HepG2 (cell line): Measurements from ENCODE around the gene CDC14B. TPM values are rescaled to one million over a fixed set of nuclear protein-coding genes. Genes with fewer than 3 reads are reported as not detected.

Experiments used
- ATAC-seq: fragments of 200-7000 bp; cut with Tn5 transposase; 3 replicates; pipeline ENCODE4 v1.9.1; 2020; ENCODE audit warnings: mild to moderate bottlenecking, moderate library complexity
- BruUV-seq: library from RNA; stranded (reverse); fragments of 400-500 nt; replicated peaks from 2 replicates; lab custom pipeline; 2021; lab: Mats Ljungman, UMichigan
- CTCF ChIA-PET: fragments of 300-600 bp; formaldehyde crosslinking; extraction: SDS; loops from one replicate; lab custom pipeline; 2021; ENCODE audit warnings: low total read pairs, inconsistent platforms, low intra/inter-chr PET ratio; lab: Yijun Ruan, JAX
- POLR2A ChIA-PET: fragments of 350-600 bp; sonication (Branson Sonifier 250); formaldehyde crosslinking; loops from one replicate; lab custom pipeline; 2020; ENCODE audit warnings: antibody characterized with exemption, inconsistent platforms; lab: Yijun Ruan, JAX
- DNase-seq: peaks from one replicate; pipeline ENCODE4 v3.0.0-alpha.2; 2015; ENCODE audit warnings: low spot score
- FAIRE-seq: peaks from 3 replicates; lab custom pipeline; 2011; peaks lifted over from hg19 to GRCh38; lab: Jason Lieb, UNC
- H2AFZ ChIP-seq: one replicate; pipeline ENCODE4 v1.6.1; 2011; ENCODE audit warnings: low read length, inconsistent platforms
- H3K27ac ChIP-seq: fragments of 300-600 bp; 3 replicates; pipeline ENCODE4 v1.8.0; 2011; ENCODE audit warnings: mixed run types, mild to moderate bottlenecking, mixed read lengths, low read length, inconsistent platforms; ENCODE audit not compliant: insufficient read depth; ENCODE audit errors: extremely low read length
- H3K27me3 ChIP-seq, 2 experiments: fragments of 200-600 bp in 1 of 2; 2 replicates in 1 of 2; 3 replicates in 1 of 2; pipeline versions ENCODE4 v1.6.0 to v1.8.0; 2011; ENCODE audit warnings: low read length in 2 of 2, mild to moderate bottlenecking in 2 of 2, moderate library complexity in 2 of 2, inconsistent platforms in 1 of 2; ENCODE audit not compliant: insufficient read depth in 2 of 2, control insufficient read depth in 1 of 2
- H3K36me3 ChIP-seq, 2 experiments: fragments of 200-600 bp in 1 of 2; replicated peaks in 1 of 2; 2 replicates in 1 of 2; 3 replicates in 1 of 2; pipeline versions ENCODE4 v1.5.1 to v1.8.0; 2011; ENCODE audit warnings: low read length in 2 of 2, inconsistent platforms in 1 of 2; ENCODE audit not compliant: insufficient read depth in 2 of 2, control insufficient read depth in 1 of 2
- H3K4me1 ChIP-seq: 2 replicates; pipeline ENCODE4 v1.5.1; 2012; ENCODE audit warnings: low read length, inconsistent platforms; ENCODE audit not compliant: insufficient read depth
- H3K4me2 ChIP-seq: 2 replicates; pipeline ENCODE4 v1.6.0; 2011; ENCODE audit warnings: low read depth, low read length, inconsistent platforms
- H3K4me3 ChIP-seq, 3 experiments: fragments of 200-600 bp in 1 of 3; sonication (generic), shearing (Covaris generic) in 1 of 3; replicated peaks in 1 of 3; 2 replicates each; pipeline ENCODE4 v1.5.1; 2011 to 2016; ENCODE audit warnings: low read length in 3 of 3, inconsistent platforms in 2 of 3, low read depth in 2 of 3, mild to moderate bottlenecking in 2 of 3, control low read depth in 1 of 3, mixed read lengths in 1 of 3; ENCODE audit not compliant: insufficient read depth in 1 of 3
- H3K79me2 ChIP-seq: one replicate; pipeline ENCODE4 v1.6.1; 2011; ENCODE audit warnings: low read length, inconsistent platforms; ENCODE audit not compliant: insufficient read depth
- H3K9ac ChIP-seq: 2 replicates; pipeline ENCODE4 v1.6.0; 2011; ENCODE audit warnings: mild to moderate bottlenecking, low read depth, low read length, inconsistent platforms; ENCODE audit not compliant: insufficient read depth
- H3K9me3 ChIP-seq: 2 replicates; pipeline ENCODE4 v1.5.1; 2012; ENCODE audit warnings: mild to moderate bottlenecking, low read length
- H4K20me1 ChIP-seq: 2 replicates; pipeline ENCODE4 v1.6.0; 2011; ENCODE audit warnings: inconsistent platforms, mild to moderate bottlenecking, low read length, moderate library complexity; ENCODE audit not compliant: insufficient read depth
- JDP2 ChIP-seq: sonication (generic); formaldehyde crosslinking; IDR thresholded peaks from 2 replicates; pipeline ENCODE4 v1.8.1; 2022; ENCODE audit warnings: missing genetic modification reagents, borderline replicate concordance
- LCORL ChIP-seq, 2 experiments: fragments of 450-650 bp in 1 of 2; sonication (generic) in 1 of 2; formaldehyde crosslinking in 1 of 2; IDR thresholded peaks; 2 replicates each; pipeline versions ENCODE4 v1.5.0 to v1.6.1; 2017 to 2020; ENCODE audit warnings: antibody characterized with exemption in 1 of 2, missing genetic modification reagents in 1 of 2
- MAFK ChIP-seq, 2 experiments: IDR thresholded peaks in 1 of 2; conservative IDR thresholded peaks in 1 of 2; 2 replicates each; pipeline ENCODE4 v1.6.1; 2011; ENCODE audit warnings: improper control_type of control experiment in 2 of 2, low read length in 2 of 2
- NR1H2 ChIP-seq: sonication (generic); formaldehyde crosslinking; IDR thresholded peaks from 2 replicates; pipeline ENCODE4 v1.8.1; 2022; ENCODE audit warnings: low read depth, missing genetic modification reagents, borderline replicate concordance
- POLR2A ChIP-seq, 2 experiments: IDR thresholded peaks; 2 replicates each; pipeline ENCODE4 v1.6.1; 2011; ENCODE audit warnings: low read depth in 2 of 2, low read length in 2 of 2, mild to moderate bottlenecking in 1 of 2, moderate library complexity in 1 of 2; ENCODE audit not compliant: insufficient read depth in 1 of 2
- TAF15 ChIP-seq: fragments of 200-400 bp; formaldehyde crosslinking; IDR thresholded peaks from one replicate; pipeline ENCODE4 v1.6.1; 2018; ENCODE audit warnings: mild to moderate bottlenecking, low read depth, low read length; ENCODE audit not compliant: poor library complexity, severe bottlenecking
- ZNF235 ChIP-seq: sonication (generic); formaldehyde crosslinking; IDR thresholded peaks from 2 replicates; pipeline ENCODE4 v1.8.1; 2023; ENCODE audit warnings: mild to moderate bottlenecking, missing genetic modification reagents, borderline replicate concordance
- ZNF317 ChIP-seq: sonication (generic); formaldehyde crosslinking; IDR thresholded peaks from 2 replicates; pipeline ENCODE4 v1.5.0; 2020; ENCODE audit warnings: mild to moderate bottlenecking, missing genetic modification reagents
- ZNF577 ChIP-seq: sonication (generic); formaldehyde crosslinking; IDR thresholded peaks from 2 replicates; pipeline ENCODE4 v1.4.0; 2020; ENCODE audit warnings: mild to moderate bottlenecking, low read depth, missing genetic modification reagents, borderline replicate concordance
- WGBS: methylation state at CpG from one replicate; pipeline ENCODE4 v1.1.6; 2017; ENCODE audit warnings: low lambda C conversion rate; 5-methylcytosine and 5-hydroxymethylcytosine counted together
- in situ Hi-C: cut with HindIII; loops from 2 replicates; pipeline ENCODE4 v1.10.0; 2017; ENCODE audit warnings: low pct_unique_long_range_greater_than_20kb; ENCODE audit not compliant: extremely low pct_ligation_motif_present
- intact Hi-C: fragments of 100-400 bp; cut with micrococcal nuclease; formaldehyde crosslinking; loops from one replicate; pipeline ENCODE4 v1.10.0; 2022; ENCODE audit not compliant: unreplicated experiment
- polyA plus RNA-seq, 8 experiments: library from polyadenylated mRNA; depleted of rRNA in 3 of 8; stranded (reverse) in 7 of 8; unstranded in 1 of 8; fragments of >200 nt; fragmentation: Illumina TruSeq in 4 of 8; extraction: Trizol in 4 of 8; gene quantifications; 2 replicates each; pipeline versions ENCODE4 v1.2.1 to v1.2.3, GENCODE V29; 2011 to 2016; ENCODE audit warnings: low read depth in 4 of 8, missing spikeins in 1 of 8, mixed read lengths in 1 of 8; ENCODE audit not compliant: insufficient read depth in 1 of 8
- total RNA-seq, 5 experiments: library from RNA; depleted of rRNA; stranded (reverse); fragments of >200 nt; fragmentation: Illumina TruSeq; extraction: Trizol; gene quantifications; 2 replicates each; pipeline ENCODE4 v1.2.3, GENCODE V29; 2016; ENCODE audit warnings: low read depth in 1 of 5

The CDC14B gene
- total and polyA plus RNA-seq, 2 of the 13 experiments (the other 11 are each of a cell fraction or from before 2014, with no cell fraction given), result 25.8 to 33.3 TPM

DNA sequence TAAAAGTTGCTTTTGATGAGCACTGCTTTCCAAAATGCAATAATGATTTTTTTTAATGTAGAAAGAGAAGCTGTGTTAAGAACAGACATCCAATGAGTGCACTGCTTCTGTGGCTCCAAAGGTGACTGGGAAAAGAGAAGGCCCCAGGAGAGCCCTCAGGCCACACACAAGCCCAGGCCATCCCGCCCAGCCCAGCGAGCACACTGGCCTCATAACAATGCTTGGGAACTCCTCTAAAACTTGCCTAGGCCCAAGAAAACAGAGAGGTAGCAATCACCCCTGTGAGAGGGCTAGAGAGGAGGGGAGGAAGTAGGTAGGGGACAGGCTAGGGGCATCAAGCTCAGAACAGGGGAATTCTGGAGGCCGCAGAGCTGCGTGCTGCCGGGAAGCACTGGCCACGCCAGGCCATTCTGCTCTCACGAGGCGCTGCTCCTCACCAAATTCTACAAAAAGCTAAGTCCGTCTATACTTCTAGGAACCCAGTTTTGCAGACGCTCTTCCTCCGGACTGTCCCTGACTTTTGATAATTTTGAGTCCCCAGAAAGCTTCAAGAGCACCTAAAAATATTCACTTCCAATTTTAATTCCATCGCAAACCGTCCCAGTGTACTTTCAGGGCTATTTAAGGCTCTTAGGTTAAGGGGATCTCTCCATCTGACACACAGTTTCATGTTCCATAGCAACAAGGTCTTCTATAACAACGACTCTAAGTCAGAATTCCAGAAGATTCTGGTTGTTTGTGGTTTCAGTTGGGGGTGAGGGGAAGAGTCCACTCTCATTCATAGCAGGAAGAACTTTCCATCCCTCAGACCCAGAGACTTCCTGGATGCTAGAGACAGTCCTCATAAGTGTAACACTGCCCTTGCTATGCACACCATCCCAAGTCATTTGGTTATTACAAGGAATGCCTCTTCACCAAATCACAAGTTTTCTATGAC, 118.7 kb downstream of the CDC14B start:
- peaks cover 21% of the 10 kb centered on the region for H3K4me1 ChIP-seq
- no peaks in the 10 kb centered on the region for H3K27me3 ChIP-seq
- ATAC-seq, result no peak
- intact Hi-C loops, result no loop called here
- H3K9me3 ChIP-seq, result no peaks in the 10 kb centered on the region
- H2AFZ ChIP-seq, result no peak overlapping the region
- no peaks in the 10 kb centered on the region for H4K20me1 ChIP-seq
- DNase-seq, result no peak
- in situ Hi-C loops, result no loop called here
- H3K79me2 ChIP-seq, result no peaks in the 10 kb centered on the region
- no TSS peak for BruUV-seq
- no peak overlapping the region for H3K4me3 ChIP-seq
- no peak overlapping the region for H3K27ac ChIP-seq
- peaks cover 6 to 27% of the 10 kb centered on the region in 2 experiments for H3K36me3 ChIP-seq
- FAIRE-seq, result no peak
- ChIA-PET CTCF (no interaction called here), POLR2A (no interaction called here)
- no peak for TF ChIP-seq JDP2 (CRISPR knock-in tag)
- TF ChIP-seq ZNF317 (CRISPR knock-in tag), result no peak
- TF ChIP-seq POLR2A (IDR thresholded peaks at IDR 0.05; ENCODE audit: insufficient read depth in 1 of 2, low read depth in 2 of 2, low read length in 2 of 2), result no peak
- no peak for TF ChIP-seq TAF15
- no peak for TF ChIP-seq MAFK (conservative IDR thresholded peaks at IDR 0.05 in 1 of 2, IDR thresholded peaks at IDR 0.05 in 1 of 2; ENCODE audit: low read length in 2 of 2)
- TF ChIP-seq NR1H2 (CRISPR knock-in tag), result no peak
- no peak for TF ChIP-seq ZNF577
- TF ChIP-seq LCORL (IDR thresholded peaks at IDR 0.05), result no peak
- TF ChIP-seq LCORL (CRISPR knock-in tag; IDR thresholded peaks at IDR 0.05), result no peak
- TF ChIP-seq ZNF235, result no peak
- no peak overlapping the region for H3K4me2 ChIP-seq
- H3K9ac ChIP-seq, result no peak overlapping the region
- WGBS, result 97% methylated on average over 14 of the region's 14 CpGs
